Dermis blood vessel endothelial cell (primary cell): Measurements from ENCODE around the gene CCHCR1. TPM values are rescaled to one million over a fixed set of nuclear protein-coding genes. Genes with fewer than 3 reads are reported as not detected.
"Not testable (repeated sequence)": the region's sequence is repeated elsewhere in the genome, so short reads cannot be mapped to it uniquely, and the experiment has no call there.

Experiments used
- DNase-seq: peaks from one replicate; pipeline ENCODE4 v3.0.0; 2010
- total RNA-seq: library from RNA; depleted of rRNA; stranded (reverse); fragments of >200 nt; gene quantifications from 2 replicates; pipeline ENCODE4 v1.2.3, GENCODE V29; 2014

The CCHCR1 gene
- total RNA-seq, 1 donor from 2014 or later: 12.3 TPM

GRCh38 chr6:31183287-31183686, 25.7 kb upstream of the CCHCR1 start:
- DNase-seq: not testable (repeated sequence)

GRCh38 chr6:31180500-31180899, 22.9 kb upstream of the CCHCR1 start:
- DNase-seq: peak; percentile 92

GRCh38 chr6:31179896-31180295, 22.3 kb upstream of the CCHCR1 start:
- DNase-seq: no peak

GRCh38 chr6:31179042-31179386, 21.4 kb upstream of the CCHCR1 start:
- no peak for DNase-seq

- peak; percentile 40 for DNase-seq
Observed at GRCh38 chr6:31178143-31179041, 20.8 kb upstream of the CCHCR1 start.

GRCh38 chr6:31175971-31176370, 18.4 kb upstream of the CCHCR1 start:
- DNase-seq: no peak

- no peak for DNase-seq
Observed at GRCh38 chr6:31174378-31174777, 16.8 kb upstream of the CCHCR1 start.

GRCh38 chr6:31173406-31173805, 15.8 kb upstream of the CCHCR1 start:
- DNase-seq: no peak

GRCh38 chr6:31172973-31173384, 15.4 kb upstream of the CCHCR1 start:
- DNase-seq: no peak

- no peak for DNase-seq
Observed at GRCh38 chr6:31171931-31172905, 14.6 kb upstream of the CCHCR1 start.

- DNase-seq: no peak
Observed at GRCh38 chr6:31170987-31171671, 13.5 kb upstream of the CCHCR1 start.

GRCh38 chr6:31170600-31170881, 12.9 kb upstream of the CCHCR1 start, which contains the start of gene POU5F1:
POU5F1 (minus strand) TSS chr6:31170682; CDS start chr6:31170620, 62 bp downstream.
- DNase-seq: no peak

GRCh38 chr6:31169858-31170599, 12.4 kb upstream of the CCHCR1 start:
- not testable (repeated sequence) for DNase-seq

GRCh38 chr6:31169123-31169857, 11.7 kb upstream of the CCHCR1 start:
- DNase-seq: no peak

GRCh38 chr6:31168606-31169005, 11.0 kb upstream of the CCHCR1 start:
- DNase-seq: no peak

- DNase-seq: no peak
Observed at GRCh38 chr6:31165986-31166385, 8.4 kb upstream of the CCHCR1 start.

GRCh38 chr6:31165064-31165832, 7.6 kb upstream of the CCHCR1 start:
- not testable (repeated sequence) for DNase-seq

- DNase-seq: not testable (repeated sequence)
Observed at GRCh38 chr6:31164475-31165063, 7.0 kb upstream of the CCHCR1 start.

GRCh38 chr6:31163922-31164321, 6.3 kb upstream of the CCHCR1 start:
- DNase-seq: no peak
